Measurements from ENCODE around the gene MDN1.

DNA sequence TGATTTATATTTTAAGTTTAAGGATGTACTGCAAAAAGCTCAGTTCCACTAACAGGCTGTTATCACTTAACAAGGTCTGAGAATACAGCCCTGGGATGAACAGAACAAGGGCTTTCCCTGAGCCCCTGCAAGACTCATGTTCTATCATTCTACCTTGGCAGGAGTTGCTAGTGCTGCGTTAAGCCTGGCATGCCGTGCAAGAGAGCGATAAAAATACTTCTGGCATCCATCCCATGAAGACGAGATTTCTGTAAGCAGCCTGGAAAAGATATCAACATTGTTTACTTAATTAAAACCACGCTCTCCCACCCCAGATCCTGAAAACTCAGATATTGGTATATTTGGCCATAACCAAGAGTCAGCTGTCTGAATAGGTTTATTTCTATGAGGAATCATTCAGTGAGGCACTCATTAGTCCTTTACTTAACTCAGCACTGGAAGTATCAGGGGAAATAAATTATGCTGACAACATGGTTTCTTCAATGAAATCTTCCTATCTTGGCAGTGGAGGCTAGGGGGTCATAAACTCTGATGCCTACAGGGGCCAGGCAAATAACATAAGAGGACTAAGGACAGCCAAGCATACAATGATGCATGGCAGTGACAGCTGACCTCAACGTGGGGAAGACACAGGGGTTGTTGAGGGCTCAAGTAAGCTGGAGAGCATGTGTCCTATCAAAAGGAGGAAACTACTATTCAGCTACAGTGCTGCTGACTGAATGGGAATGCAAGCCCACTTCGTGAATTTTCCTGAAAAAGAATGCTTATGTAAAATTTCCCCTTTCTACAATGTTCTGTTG, 143.4 kb downstream of the MDN1 start:
- no peak for TF ChIP-seq EZH2 (IDR thresholded peaks at IDR 0.05; ENCODE audit: borderline replicate concordance, low read length)
- no peak for TF ChIP-seq CTCF (conservative IDR thresholded peaks at IDR 0.05 in 1 of 2, IDR thresholded peaks at IDR 0.05 in 1 of 2; ENCODE audit: extremely low read depth in 1 of 2, insufficient read depth in 1 of 2, low read depth in 1 of 2, low read length in 2 of 2)

Data from mammary epithelial cell (primary cell).